Stimulated activated CD8-positive, alpha-beta memory T cell treated with anti-CD3 and anti-CD28 coated beads, Interleukin-15, amount 100 ng/mL, for 4 hours (primary cell): ENCODE data around the gene ITPKB.
"Not testable (repeated sequence)": the region's sequence is repeated elsewhere in the genome, so short reads cannot be mapped to it uniquely, and the experiment has no call there.

Source experiments
- DNase-seq, 2 donors: peaks; one replicate each; pipeline ENCODE4 v3.0.0-alpha.2; 2020; ENCODE audit warnings: low read depth in 2 of 2

The ITPKB gene

GRCh38 chr1:226738995-226739695 lies at the start of gene ITPKB:
TSS of gene ITPKB (minus strand) at chr1:226739282. CDS start at chr1:226737458, 1,824 bp downstream.
- peak; percentile 25 to 55 for DNase-seq

- DNase-seq: no peak
These were observed 48.6 kb upstream of the ITPKB start for GRCh38 chr1:226787638-226788037.

GRCh38 chr1:226787071-226787470 lies 48.0 kb upstream of the ITPKB start:
- DNase-seq: no peak

GRCh38 chr1:226786550-226786949 lies 47.5 kb upstream of the ITPKB start:
- DNase-seq: no peak

- no peak for DNase-seq
These were observed 46.7 kb upstream of the ITPKB start for GRCh38 chr1:226785805-226786204.

- no peak for DNase-seq
These were observed 45.3 kb upstream of the ITPKB start for GRCh38 chr1:226784081-226785049.

GRCh38 chr1:226782845-226783601 lies 43.9 kb upstream of the ITPKB start:
- DNase-seq: no peak

- DNase-seq: no peak
These were observed 43.0 kb upstream of the ITPKB start for GRCh38 chr1:226781937-226782609.

GRCh38 chr1:226779561-226779960 lies 40.5 kb upstream of the ITPKB start:
- no peak for DNase-seq

- no peak for DNase-seq
These were observed 39.6 kb upstream of the ITPKB start for GRCh38 chr1:226778657-226779058.

- DNase-seq: no peak
These were observed 37.9 kb upstream of the ITPKB start for GRCh38 chr1:226776975-226777374.

GRCh38 chr1:226776066-226776465 lies 37.0 kb upstream of the ITPKB start:
- DNase-seq: no peak

GRCh38 chr1:226772446-226773139 lies 33.5 kb upstream of the ITPKB start:
- DNase-seq: no peak

- DNase-seq: not testable (repeated sequence)
These were observed 28.1 kb upstream of the ITPKB start for GRCh38 chr1:226767170-226767569.

- DNase-seq: no peak
These were observed 27.5 kb upstream of the ITPKB start for GRCh38 chr1:226766565-226766964.

GRCh38 chr1:226764533-226764932 lies 25.5 kb upstream of the ITPKB start:
- DNase-seq: no peak

- peak in 1 of 2 donors; percentile 5 for DNase-seq
These were observed 24.8 kb upstream of the ITPKB start for GRCh38 chr1:226763905-226764264.

GRCh38 chr1:226762988-226763904 lies 24.2 kb upstream of the ITPKB start:
- DNase-seq: no peak

- DNase-seq: no peak
These were observed 23.0 kb upstream of the ITPKB start for GRCh38 chr1:226762055-226762454.

GRCh38 chr1:226761322-226761721 lies 22.2 kb upstream of the ITPKB start:
- DNase-seq: no peak
